Thyroid gland (tissue), 4 donors: ENCODE measurements around the gene NRP2. TPM values are rescaled to one million over a fixed set of nuclear protein-coding genes. Genes with fewer than 3 reads are reported as not detected.
A peak's percentile ranks its signal among the peaks of the same experiment; 100 is the strongest.

ENCODE experiments used
- DNase-seq, 2 donors: peaks; one replicate each; pipeline ENCODE4 v3.0.0-alpha.2; 2019
- H3K27ac ChIP-seq, 3 donors: fragments of 200-600 bp; sonication (generic); 1 replicate in 2 of 3; 2 replicates in 1 of 3; pipeline ENCODE4 v1.5.1; 2016 to 2019; ENCODE audit warnings: mild to moderate bottlenecking in 1 of 3, moderate library complexity in 1 of 3
- H3K27me3 ChIP-seq: fragments of 200-600 bp; sonication (generic); one replicate; pipeline ENCODE4 v1.5.1; 2019
- H3K36me3 ChIP-seq, 2 donors: fragments of 200-600 bp; sonication (generic); one replicate each; pipeline ENCODE4 v1.5.1; 2016 to 2019
- H3K4me1 ChIP-seq, 2 donors: fragments of 200-600 bp; sonication (generic); one replicate each; pipeline ENCODE4 v1.5.1; 2017 to 2019
- H3K4me3 ChIP-seq, 3 donors: fragments of 200-600 bp; sonication (generic); replicated peaks in 1 of 3; 1 replicate in 2 of 3; 2 replicates in 1 of 3; pipeline ENCODE4 v1.5.1; 2016; ENCODE audit warnings: mild to moderate bottlenecking in 1 of 3
- H3K9me3 ChIP-seq: fragments of 200-600 bp; sonication (generic); one replicate; pipeline ENCODE4 v1.5.1; 2017
- CTCF ChIP-seq, 6 experiments: fragments of 200-600 bp in 3 of 6; fragments of 450-650 bp in 3 of 6; sonication (generic) in 3 of 6; IDR thresholded peaks; one replicate each; pipeline ENCODE4 v1.5.1; 2016 to 2019; ENCODE audit warnings: antibody characterized with exemption in 6 of 6, mild to moderate bottlenecking in 2 of 6, inconsistent platforms in 1 of 6, moderate library complexity in 1 of 6
- POLR2A ChIP-seq, 2 donors: fragments of 450-650 bp; IDR thresholded peaks; one replicate each; pipeline ENCODE4 v1.6.1; 2017; ENCODE audit warnings: antibody characterized with exemption in 2 of 2, mild to moderate bottlenecking in 2 of 2, moderate library complexity in 1 of 2
- WGBS, 2 donors: methylation state at CpG; one replicate each; pipeline ENCODE4 v1.1.5; 2017; 5-methylcytosine and 5-hydroxymethylcytosine counted together
- intact Hi-C: fragments of 100-400 bp; cut with DNase I; formaldehyde crosslinking; loops from one replicate; pipeline ENCODE4 v1.15.1; 2023
- total RNA-seq, 4 donors: library from RNA; depleted of rRNA; stranded (reverse); fragments of >200 nt; gene quantifications; one replicate each; pipeline ENCODE4 v1.2.3, GENCODE V29; 2016

Gene NRP2
- total RNA-seq, 4 donors from 2014 or later = 29.3 to 62.5 (median 41.6) TPM

DNA sequence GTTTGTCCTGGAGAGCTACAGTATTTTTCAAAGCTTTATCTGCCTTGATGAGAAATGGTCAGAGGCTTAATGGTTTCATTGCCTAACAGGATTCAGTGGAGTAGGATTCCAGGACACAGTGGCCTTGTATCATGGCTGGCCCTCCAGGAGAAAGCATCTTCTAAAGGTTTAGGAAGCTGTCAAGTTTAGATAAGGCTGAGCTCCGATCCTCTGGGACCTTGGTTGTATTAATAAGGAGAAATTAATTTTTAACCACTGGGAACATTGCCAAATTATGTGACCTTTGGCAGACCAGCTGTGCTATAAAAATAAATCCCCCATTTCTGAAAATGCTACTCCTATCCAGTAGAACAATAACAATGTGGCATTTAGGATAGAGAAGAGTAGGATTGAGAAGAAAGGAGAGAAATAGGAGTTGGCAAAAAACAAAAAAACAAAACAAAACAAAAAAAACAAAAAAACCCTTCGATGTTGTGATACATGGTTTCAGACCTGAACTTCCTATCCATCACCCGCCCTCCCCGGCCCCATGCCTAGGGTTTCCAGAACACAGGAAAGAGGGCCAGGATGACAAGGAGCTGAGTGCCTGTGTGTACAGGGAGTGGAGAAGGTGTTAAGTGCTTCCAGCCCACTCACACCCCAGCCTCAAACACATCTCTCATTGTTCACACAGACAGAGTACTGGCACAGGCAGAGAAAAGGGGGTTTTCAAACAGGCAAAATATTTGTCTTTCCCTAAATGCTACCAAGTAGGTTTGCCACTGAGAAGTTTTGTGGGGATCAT is 6.3 kb downstream of the NRP2 start:
- DNase-seq = no peak
- no peak for TF ChIP-seq POLR2A (IDR thresholded peaks at IDR 0.05)
- no peak for TF ChIP-seq CTCF (IDR thresholded peaks at IDR 0.05)
- intact Hi-C loops = loop anchor here (10.0 kb wide), 1 partner anchor 1364 kb away; no protein-coding TSS in a partner anchor
- no peak overlapping the region for H3K4me3 ChIP-seq
- no peaks in the 10 kb centered on the region for H3K9me3 ChIP-seq
- WGBS, 2 donors = 80 to 82% methylated on average over 4 of the region's 4 CpGs
- no peaks in the 10 kb centered on the region for H3K27me3 ChIP-seq
- peak overlapping the region in 1 of 3 donors; percentile 78 for H3K27ac ChIP-seq
- peaks cover 22 to 23% of the 10 kb centered on the region in 2 donors for H3K4me1 ChIP-seq
- no peaks in the 10 kb centered on the region for H3K36me3 ChIP-seq

DNA sequence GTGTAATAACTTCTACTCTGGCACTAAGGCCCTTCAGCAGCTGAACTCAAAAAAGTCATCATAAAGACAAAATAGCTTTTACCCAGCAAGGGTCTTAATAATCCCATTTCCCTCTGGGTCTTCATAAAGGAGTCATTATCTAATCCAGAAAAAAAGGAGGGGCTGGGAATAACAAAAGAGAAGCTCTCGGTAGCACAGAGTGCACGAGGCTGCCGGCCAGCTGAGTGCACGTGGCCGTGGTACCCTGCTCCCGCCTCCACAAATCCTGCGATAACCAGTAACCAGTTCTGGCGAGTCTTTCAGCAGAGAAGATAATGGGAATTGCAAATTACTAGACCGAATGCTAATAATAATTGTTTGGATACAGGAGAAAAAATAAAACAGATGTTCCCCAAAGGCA is 7.5 kb downstream of the NRP2 start:
- H3K4me1 ChIP-seq = peaks cover 13 to 15% of the 10 kb centered on the region in 2 donors
- intact Hi-C loops = loop anchor here (10.0 kb wide), 1 partner anchor 1365 kb away; no protein-coding TSS in a partner anchor
- H3K36me3 ChIP-seq = no peaks in the 10 kb centered on the region
- WGBS, 2 donors = 86 to 94% methylated on average over 9 of the region's 9 CpGs
- no peaks in the 10 kb centered on the region for H3K9me3 ChIP-seq
- DNase-seq = no peak
- no peaks in the 10 kb centered on the region for H3K27me3 ChIP-seq
- no peak overlapping the region for H3K27ac ChIP-seq
- no peak overlapping the region for H3K4me3 ChIP-seq
- TF ChIP-seq CTCF (IDR thresholded peaks at IDR 0.05) = no peak
- TF ChIP-seq POLR2A (IDR thresholded peaks at IDR 0.05) = no peak

DNA sequence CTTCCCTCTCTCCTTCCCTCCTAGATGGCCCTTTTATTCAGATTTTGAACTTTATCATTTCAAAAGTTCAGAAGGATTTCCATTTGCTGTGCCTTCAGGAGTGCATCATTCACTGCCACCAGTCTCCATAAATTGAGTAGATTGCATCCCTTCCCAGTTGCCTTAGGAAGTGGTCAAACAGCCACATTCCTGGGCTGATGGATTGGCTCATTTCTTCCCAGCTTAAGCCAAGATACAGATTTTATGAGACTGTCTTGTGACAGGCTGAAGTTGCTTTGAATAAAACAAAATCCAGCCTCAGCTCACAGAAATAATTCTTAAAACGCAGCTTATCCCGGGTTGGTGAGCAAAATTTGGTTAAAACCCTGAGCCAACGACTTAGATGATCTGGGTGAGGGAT is 9.8 kb downstream of the NRP2 start:
- H3K4me1 ChIP-seq = peaks cover 0 to 6% of the 10 kb centered on the region in 2 donors
- H3K9me3 ChIP-seq = no peaks in the 10 kb centered on the region
- intact Hi-C loops = no loop called here
- no peak for DNase-seq
- H3K4me3 ChIP-seq = no peak overlapping the region
- no peaks in the 10 kb centered on the region for H3K36me3 ChIP-seq
- H3K27ac ChIP-seq = no peak overlapping the region
- no peak for TF ChIP-seq POLR2A (IDR thresholded peaks at IDR 0.05)
- TF ChIP-seq CTCF (IDR thresholded peaks at IDR 0.05) = no peak
- 79 to 81% methylated on average over 3 of the region's 3 CpGs for WGBS, 2 donors
- no peaks in the 10 kb centered on the region for H3K27me3 ChIP-seq

DNA sequence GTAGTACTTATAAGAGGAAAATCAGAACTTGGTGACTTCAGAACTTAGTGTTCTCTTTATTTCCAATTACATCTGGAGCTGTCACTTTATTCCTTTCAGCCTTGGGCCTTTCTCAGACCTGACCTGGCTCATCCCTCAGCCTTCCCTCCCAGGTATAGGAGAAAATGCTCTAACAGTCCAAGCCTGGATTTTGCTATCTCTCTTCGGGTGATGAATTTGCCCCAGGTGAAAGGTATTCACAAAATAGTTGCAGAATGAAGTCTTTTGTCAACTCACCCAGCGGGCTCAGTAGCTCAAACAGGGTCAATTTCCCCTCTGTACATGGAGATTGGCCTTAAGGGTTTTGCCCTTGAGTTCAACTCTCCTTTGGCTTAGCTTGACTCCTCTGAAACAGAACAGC is 12.0 kb downstream of the NRP2 start:
- TF ChIP-seq POLR2A (IDR thresholded peaks at IDR 0.05) (no peak), CTCF (IDR thresholded peaks at IDR 0.05) (no peak)
- 86 to 87% methylated on average over 2 of the region's 2 CpGs for WGBS, 2 donors
- Histone ChIP-seq H3K27ac (no peak overlapping the region), H3K27me3 (no peaks in the 10 kb centered on the region), H3K4me3 (no peak overlapping the region), H3K9me3 (no peaks in the 10 kb centered on the region), H3K4me1 (no peaks in the 10 kb centered on the region), H3K36me3 (no peaks in the 10 kb centered on the region)
- intact Hi-C loops = no loop called here
- no peak for DNase-seq

GRCh38 chr2:205695460-205695991 is 13.2 kb downstream of the NRP2 start:
- DNase-seq = no peak
- H3K36me3 ChIP-seq = no peaks in the 10 kb centered on the region
- intact Hi-C loops = no loop called here
- 71 to 83% methylated on average over 3 of the region's 3 CpGs for WGBS, 2 donors
- H3K9me3 ChIP-seq = no peaks in the 10 kb centered on the region
- no peaks in the 10 kb centered on the region for H3K27me3 ChIP-seq
- peaks cover 0 to 6% of the 10 kb centered on the region in 2 donors for H3K4me1 ChIP-seq
- TF ChIP-seq POLR2A (IDR thresholded peaks at IDR 0.05) (no peak), CTCF (IDR thresholded peaks at IDR 0.05) (no peak)
- H3K27ac ChIP-seq = no peak overlapping the region
- H3K4me3 ChIP-seq = no peak overlapping the region
